ENCODE measurements around the gene CCDC149.

Gene CCDC149

DNA sequence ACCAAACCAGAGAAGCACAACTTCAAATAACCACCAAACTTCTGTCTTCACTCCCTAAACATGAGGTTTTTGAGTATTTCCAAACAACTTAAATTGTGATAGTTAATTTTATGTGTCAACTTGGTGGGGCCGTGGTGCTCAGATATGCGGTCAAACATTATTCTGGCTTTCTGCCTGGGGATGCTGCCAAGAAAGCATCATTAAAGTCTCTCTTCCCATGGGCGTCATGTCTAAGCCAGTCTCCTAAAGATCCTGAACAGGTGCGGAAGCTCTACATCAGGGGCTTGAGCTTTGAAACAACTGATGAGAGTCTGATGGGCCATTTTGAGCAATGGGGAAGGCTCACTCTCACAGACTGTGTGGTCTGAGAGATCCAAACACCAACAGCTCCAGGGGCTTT, 141.6 kb downstream of the CCDC149 start:
- no peak for DNase-seq

DNA sequence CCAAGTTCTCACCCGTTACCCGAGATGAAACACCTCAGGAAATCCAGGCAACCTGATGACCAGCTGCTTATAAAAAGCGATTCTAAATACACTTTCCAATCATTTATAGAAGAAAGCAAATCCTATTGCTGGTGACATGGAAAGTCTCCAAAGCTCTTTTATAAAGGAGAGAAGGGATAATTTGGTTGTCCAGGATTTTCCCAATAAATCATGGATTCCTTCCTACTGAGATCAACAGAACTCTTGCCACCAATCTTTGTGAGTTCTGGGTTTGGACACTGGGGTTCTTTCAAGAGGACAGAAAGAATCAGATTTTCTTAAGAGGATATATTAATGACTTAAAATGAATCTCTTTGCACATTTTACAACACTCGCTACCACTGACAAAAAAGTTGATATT, 142.2 kb downstream of the CCDC149 start:
- DNase-seq = no peak

DNA sequence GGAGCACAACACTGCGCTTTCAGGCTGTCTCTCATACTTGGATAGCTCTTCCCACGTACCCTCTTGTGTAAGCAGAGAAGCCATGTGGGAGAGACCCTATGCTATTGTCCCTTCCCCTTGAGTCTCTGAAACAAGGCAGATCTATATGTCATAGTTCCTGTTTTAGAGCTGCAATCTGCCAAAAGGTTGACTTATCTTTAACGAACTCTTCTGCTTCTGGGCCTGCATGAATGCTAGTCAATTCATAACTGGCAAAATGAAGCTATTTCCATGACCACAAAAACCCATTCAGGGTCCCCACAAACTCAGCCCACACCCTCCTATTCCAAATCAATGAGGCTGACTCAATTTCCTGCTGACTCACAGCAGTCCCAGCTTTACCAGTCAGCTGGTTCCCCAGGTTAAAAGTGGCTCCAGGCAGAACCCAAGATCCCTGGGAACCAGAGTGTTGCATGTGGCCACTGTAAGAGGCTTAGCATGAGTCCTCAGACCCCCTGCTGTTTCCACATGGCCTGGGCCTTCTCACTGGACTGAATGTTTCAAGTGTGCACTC, 142.7 kb downstream of the CCDC149 start:
- no peak for DNase-seq

DNA sequence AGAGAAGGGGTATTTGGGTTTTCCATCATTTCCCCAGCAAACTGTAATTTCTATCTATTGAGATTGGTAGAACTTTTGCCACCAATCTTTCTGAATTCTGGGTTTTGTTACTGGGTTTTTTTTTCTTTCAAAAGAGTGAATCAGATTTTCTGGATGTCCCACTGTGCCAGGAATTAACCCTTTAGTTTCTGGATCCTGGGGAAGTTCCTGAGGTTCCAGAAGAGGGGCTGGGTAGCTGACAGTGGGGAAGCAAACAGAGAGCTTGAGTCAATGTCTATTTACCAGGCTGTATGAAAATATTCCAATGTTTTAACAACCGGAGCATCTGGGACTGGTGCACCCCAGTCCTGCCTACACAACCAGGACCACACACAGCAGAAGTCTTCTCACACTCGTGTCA, 143.3 kb downstream of the CCDC149 start:
- DNase-seq = no peak

DNA sequence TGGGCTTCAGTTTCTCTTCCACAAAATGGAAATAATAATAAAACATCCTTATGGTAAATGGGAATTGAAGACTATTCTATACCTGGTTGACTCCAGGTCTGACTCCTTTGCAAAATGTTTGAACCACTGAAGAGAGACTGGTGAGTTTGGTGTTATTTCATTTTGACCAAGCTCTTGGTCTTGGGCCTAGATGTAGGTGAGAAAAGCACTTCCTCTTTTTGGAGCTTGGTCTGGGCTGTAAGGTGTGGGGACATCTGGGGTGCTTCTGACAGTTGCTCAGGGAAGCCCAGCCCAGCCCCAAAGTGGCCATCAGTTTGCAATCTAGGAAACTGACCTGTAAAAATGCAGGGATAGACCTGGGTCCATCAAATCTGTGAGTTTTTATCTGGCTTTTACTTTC, 144.2 kb downstream of the CCDC149 start:
- DNase-seq = no peak

- no peak for DNase-seq
Observed at GRCh38 chr4:24768006-24768405, 144.8 kb downstream of the CCDC149 start.

DNA sequence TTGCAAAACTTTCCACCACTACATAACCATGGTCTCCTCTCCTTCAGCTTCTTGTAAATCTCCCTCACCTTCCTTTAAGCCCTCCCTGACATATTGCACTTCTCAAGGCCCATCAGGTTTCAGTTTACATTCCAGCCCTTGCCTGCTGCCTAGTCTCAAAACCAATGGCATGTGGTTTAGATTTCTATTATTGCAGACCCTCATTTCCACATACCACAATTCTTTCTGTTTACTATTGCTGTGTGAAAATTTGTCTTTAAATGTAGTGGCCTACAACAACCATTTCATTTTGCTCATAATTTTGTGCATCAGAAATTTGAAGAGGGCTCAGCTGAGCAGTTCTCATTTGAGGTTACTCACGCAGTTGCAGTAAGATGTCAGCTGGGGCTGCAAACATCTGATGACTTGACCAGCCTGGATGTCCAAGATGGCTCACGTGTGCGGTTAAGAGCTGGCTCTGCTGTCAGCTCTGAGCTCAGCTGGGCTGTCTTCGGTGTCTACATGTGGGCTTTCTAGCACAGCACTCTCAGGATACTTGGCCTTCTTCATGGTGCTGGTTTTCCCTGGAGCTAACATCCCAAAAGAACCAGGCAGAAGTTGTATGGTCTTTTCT, 147.4 kb downstream of the CCDC149 start:
- DNase-seq = no peak

- DNase-seq = no peak
Observed at GRCh38 chr4:24764345-24764744, 148.5 kb downstream of the CCDC149 start.

- no peak for DNase-seq
Observed at GRCh38 chr4:24763631-24764297, 149.1 kb downstream of the CCDC149 start.
